HepG2 (cell line): ENCODE results near the gene SHANK3. TPM values are rescaled to one million over a fixed set of nuclear protein-coding genes. Genes with fewer than 3 reads are reported as not detected.

ENCODE experiments used
- ARNT2 ChIP-seq: sonication (generic); formaldehyde crosslinking; IDR thresholded peaks from 2 replicates; pipeline ENCODE4 v1.8.0; 2022; ENCODE audit warnings: mild to moderate bottlenecking, low read depth, missing genetic modification reagents, moderate library complexity
- ATF7-NPFF ChIP-seq: sonication (generic); formaldehyde crosslinking; IDR thresholded peaks from 2 replicates; pipeline ENCODE4 v1.8.1; 2023; ENCODE audit warnings: mild to moderate bottlenecking, low read depth, missing genetic modification reagents, moderate library complexity
- GATAD2A ChIP-seq: IDR thresholded peaks from 2 replicates; pipeline ENCODE4 v1.6.1; 2016
- MED8 ChIP-seq: sonication (generic); formaldehyde crosslinking; IDR thresholded peaks from 2 replicates; pipeline ENCODE4 v1.8.1; 2023; ENCODE audit warnings: mild to moderate bottlenecking, missing genetic modification reagents; ENCODE audit not compliant: insufficient replicate concordance
- NCOA2 ChIP-seq: sonication (generic); formaldehyde crosslinking; IDR thresholded peaks from 2 replicates; pipeline ENCODE4 v1.8.0; 2022; ENCODE audit warnings: inconsistent platforms
- NFE2L2 ChIP-seq: fragments of 150-350 bp; IDR thresholded peaks from 2 replicates; pipeline ENCODE4 v1.6.1; 2014; ENCODE audit warnings: low read length
- NR3C1 ChIP-seq: sonication (generic); formaldehyde crosslinking; IDR thresholded peaks from 2 replicates; pipeline ENCODE4 v1.4.0; 2020; ENCODE audit warnings: missing genetic modification reagents
- TOPORS ChIP-seq: sonication (generic); formaldehyde crosslinking; IDR thresholded peaks from 2 replicates; pipeline ENCODE4 v1.8.0; 2023; ENCODE audit warnings: mild to moderate bottlenecking, missing genetic modification reagents
- ZBTB21 ChIP-seq: sonication (generic); formaldehyde crosslinking; IDR thresholded peaks from 2 replicates; pipeline ENCODE4 v1.4.0; 2020; ENCODE audit warnings: missing genetic modification reagents
- ZBTB3 ChIP-seq: sonication (generic); formaldehyde crosslinking; IDR thresholded peaks from 2 replicates; pipeline ENCODE4 v1.4.0; 2020; ENCODE audit warnings: low read depth, mild to moderate bottlenecking, moderate library complexity, missing genetic modification reagents, borderline replicate concordance
- ZBTB7B ChIP-seq: sonication (generic); formaldehyde crosslinking; IDR thresholded peaks from 2 replicates; pipeline ENCODE4 v1.4.0; 2020; ENCODE audit warnings: missing genetic modification reagents
- ZNF350 ChIP-seq: sonication (generic); formaldehyde crosslinking; IDR thresholded peaks from 2 replicates; pipeline ENCODE4 v1.4.0; 2020; ENCODE audit warnings: mild to moderate bottlenecking, low read depth, missing genetic modification reagents, borderline replicate concordance
- ZNF441 ChIP-seq: sonication (generic); formaldehyde crosslinking; IDR thresholded peaks from 2 replicates; pipeline ENCODE4 v1.7.0; 2021; ENCODE audit warnings: missing genetic modification reagents, borderline replicate concordance
- ZNF605 ChIP-seq: sonication (generic); formaldehyde crosslinking; IDR thresholded peaks from 2 replicates; pipeline ENCODE4 v1.8.0; 2022; ENCODE audit warnings: mild to moderate bottlenecking, missing genetic modification reagents
- ZNF614 ChIP-seq: IDR thresholded peaks from 2 replicates; pipeline ENCODE4 v1.6.1; 2018; ENCODE audit warnings: missing biosample characterization, missing genetic modification reagents, inconsistent platforms, borderline replicate concordance
- ZNF782 ChIP-seq: sonication (generic); formaldehyde crosslinking; IDR thresholded peaks from 2 replicates; pipeline ENCODE4 v1.4.0; 2020; ENCODE audit warnings: missing genetic modification reagents, mild to moderate bottlenecking, borderline replicate concordance
- ZNF788 ChIP-seq: sonication (generic); formaldehyde crosslinking; IDR thresholded peaks from 2 replicates; pipeline ENCODE4 v1.5.0; 2020; ENCODE audit warnings: mild to moderate bottlenecking, missing genetic modification reagents, borderline replicate concordance
- ZSCAN9 ChIP-seq: IDR thresholded peaks from 2 replicates; pipeline ENCODE4 v1.6.1; 2016; ENCODE audit warnings: borderline replicate concordance
- polyA plus RNA-seq, 8 experiments: library from polyadenylated mRNA; depleted of rRNA in 3 of 8; stranded (reverse) in 7 of 8; unstranded in 1 of 8; fragments of >200 nt; fragmentation: Illumina TruSeq in 4 of 8; extraction: Trizol in 4 of 8; gene quantifications; 2 replicates each; pipeline versions ENCODE4 v1.2.1 to v1.2.3, GENCODE V29; 2011 to 2016; ENCODE audit warnings: low read depth in 4 of 8, missing spikeins in 1 of 8, mixed read lengths in 1 of 8; ENCODE audit not compliant: insufficient read depth in 1 of 8
- total RNA-seq, 5 experiments: library from RNA; depleted of rRNA; stranded (reverse); fragments of >200 nt; fragmentation: Illumina TruSeq; extraction: Trizol; gene quantifications; 2 replicates each; pipeline ENCODE4 v1.2.3, GENCODE V29; 2016; ENCODE audit warnings: low read depth in 1 of 5
- TF ChIP-seq, protein P1 (sequence below): sonication (generic); formaldehyde crosslinking; conservative IDR thresholded peaks from 2 replicates; pipeline ENCODE4 v1.8.0; 2022; ENCODE audit warnings: mild to moderate bottlenecking, moderate library complexity, missing genetic modification reagents
- TF ChIP-seq, protein P2 (sequence below): sonication (generic); formaldehyde crosslinking; IDR thresholded peaks from 2 replicates; pipeline ENCODE4 v1.8.0; 2022; ENCODE audit warnings: missing genetic modification reagents, mild to moderate bottlenecking, moderate library complexity, borderline replicate concordance
- TF ChIP-seq, protein P3 (sequence below): sonication (generic); formaldehyde crosslinking; IDR thresholded peaks from 2 replicates; pipeline ENCODE4 v1.8.1; 2023; ENCODE audit warnings: mild to moderate bottlenecking, missing genetic modification reagents

Gene SHANK3
- total and polyA plus RNA-seq, 2 of the 13 experiments (the other 11 are each of a cell fraction or from before 2014, with no cell fraction given): 2.9 to 4.6 TPM

DNA sequence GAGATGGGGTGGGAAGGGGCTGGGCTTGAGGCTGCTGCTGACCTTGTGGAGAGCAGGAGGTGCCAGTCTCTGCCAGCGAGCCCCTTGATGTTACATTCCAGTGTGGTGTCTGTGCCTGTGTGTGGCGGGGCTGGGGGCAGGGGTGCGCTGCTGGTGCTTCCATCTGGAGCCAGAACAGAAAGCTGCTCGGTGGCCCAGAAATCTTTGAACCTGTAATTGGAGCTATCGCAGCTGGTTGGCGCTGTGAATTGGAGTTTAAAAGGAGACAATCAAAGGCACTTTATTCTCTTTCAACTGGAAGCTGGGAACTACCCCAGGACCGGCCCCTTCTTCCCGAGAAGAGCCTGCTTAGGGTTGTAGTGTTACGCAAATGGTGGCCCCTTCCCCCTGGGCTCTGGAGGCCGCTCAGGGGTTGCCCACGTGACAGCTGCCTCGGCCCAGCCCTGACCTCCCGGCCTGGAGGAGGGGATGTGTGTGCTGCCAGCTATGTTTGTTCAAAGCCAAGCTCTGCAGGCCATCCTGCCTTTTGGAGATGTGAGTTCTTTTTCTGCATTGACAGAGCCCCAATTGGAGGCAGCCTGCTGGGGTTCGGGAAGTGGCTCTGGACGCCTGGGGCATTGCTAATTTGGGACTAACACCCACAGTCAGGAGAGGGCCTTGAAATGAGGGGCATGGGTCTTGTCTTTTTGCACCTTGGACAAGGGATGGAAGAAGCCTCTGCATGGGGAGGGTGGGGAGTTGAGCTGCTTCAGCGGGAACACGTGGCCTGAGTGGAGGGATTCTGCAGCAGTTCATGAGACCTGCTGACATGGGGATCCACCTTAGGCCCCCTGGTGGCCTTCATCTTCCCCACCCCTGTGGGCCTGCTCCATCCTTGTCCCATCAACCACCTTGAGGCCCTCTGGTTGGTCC is 30.7 kb upstream of the SHANK3 start (continued):
- TF ChIP-seq ZSCAN9 (CRISPR knock-in tag) (no peak), ATF7-NPFF (peak; percentile 10; the same call in 1 of the 2 replicates), ZNF350 (peak; percentile 84; the same call in 1 of the 2 replicates), ZNF788 (peak; percentile 91; the same call in 1 of the 2 replicates), ZNF614 (CRISPR knock-in tag) (peak; percentile 26; the same call in 1 of the 2 replicates), ARNT2 (CRISPR knock-in tag) (peak; percentile 65; the same call in 1 of the 2 replicates), NR3C1 (CRISPR knock-in tag) (no peak), ZNF605 (CRISPR knock-in tag) (0 out of 2 replicates have a peak, but pooled peaks have one; percentile 30), MED8 (CRISPR knock-in tag) (peak; percentile 84), NCOA2 (CRISPR knock-in tag) (peak; percentile 78), TOPORS (CRISPR knock-in tag) (peak; percentile 38; the same call in 1 of the 2 replicates), ZBTB7B (peak; percentile 68; the same call in 1 of the 2 replicates), NFE2L2 (no peak), GATAD2A (CRISPR knock-in tag) (peak; percentile 74), ZBTB3 (CRISPR knock-in tag) (no peak), ZBTB21 (CRISPR knock-in tag) (no peak), ZNF441 (CRISPR knock-in tag) (peak; percentile 26; the same call in 1 of the 2 replicates), ZNF782 (CRISPR knock-in tag) (0 out of 2 replicates have a peak, but pooled peaks have one; percentile 7)
- TF ChIP-seq, protein P1, sequence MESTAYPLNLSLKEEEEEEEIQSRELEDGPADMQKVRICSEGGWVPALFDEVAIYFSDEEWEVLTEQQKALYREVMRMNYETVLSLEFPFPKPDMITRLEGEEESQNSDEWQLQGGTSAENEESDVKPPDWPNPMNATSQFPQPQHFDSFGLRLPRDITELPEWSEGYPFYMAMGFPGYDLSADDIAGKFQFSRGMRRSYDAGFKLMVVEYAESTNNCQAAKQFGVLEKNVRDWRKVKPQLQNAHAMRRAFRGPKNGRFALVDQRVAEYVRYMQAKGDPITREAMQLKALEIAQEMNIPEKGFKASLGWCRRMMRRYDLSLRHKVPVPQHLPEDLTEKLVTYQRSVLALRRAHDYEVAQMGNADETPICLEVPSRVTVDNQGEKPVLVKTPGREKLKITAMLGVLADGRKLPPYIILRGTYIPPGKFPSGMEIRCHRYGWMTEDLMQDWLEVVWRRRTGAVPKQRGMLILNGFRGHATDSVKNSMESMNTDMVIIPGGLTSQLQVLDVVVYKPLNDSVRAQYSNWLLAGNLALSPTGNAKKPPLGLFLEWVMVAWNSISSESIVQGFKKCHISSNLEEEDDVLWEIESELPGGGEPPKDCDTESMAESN: peak; percentile 31; the same call in 1 of the 2 replicates
- TF ChIP-seq, protein P2, sequence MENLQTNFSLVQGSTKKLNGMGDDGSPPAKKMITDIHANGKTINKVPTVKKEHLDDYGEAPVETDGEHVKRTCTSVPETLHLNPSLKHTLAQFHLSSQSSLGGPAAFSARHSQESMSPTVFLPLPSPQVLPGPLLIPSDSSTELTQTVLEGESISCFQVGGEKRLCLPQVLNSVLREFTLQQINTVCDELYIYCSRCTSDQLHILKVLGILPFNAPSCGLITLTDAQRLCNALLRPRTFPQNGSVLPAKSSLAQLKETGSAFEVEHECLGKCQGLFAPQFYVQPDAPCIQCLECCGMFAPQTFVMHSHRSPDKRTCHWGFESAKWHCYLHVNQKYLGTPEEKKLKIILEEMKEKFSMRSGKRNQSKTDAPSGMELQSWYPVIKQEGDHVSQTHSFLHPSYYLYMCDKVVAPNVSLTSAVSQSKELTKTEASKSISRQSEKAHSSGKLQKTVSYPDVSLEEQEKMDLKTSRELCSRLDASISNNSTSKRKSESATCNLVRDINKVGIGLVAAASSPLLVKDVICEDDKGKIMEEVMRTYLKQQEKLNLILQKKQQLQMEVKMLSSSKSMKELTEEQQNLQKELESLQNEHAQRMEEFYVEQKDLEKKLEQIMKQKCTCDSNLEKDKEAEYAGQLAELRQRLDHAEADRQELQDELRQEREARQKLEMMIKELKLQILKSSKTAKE (CRISPR knock-in tag): 0 out of 2 replicates have a peak, but pooled peaks have one; percentile 47
- TF ChIP-seq, protein P3, sequence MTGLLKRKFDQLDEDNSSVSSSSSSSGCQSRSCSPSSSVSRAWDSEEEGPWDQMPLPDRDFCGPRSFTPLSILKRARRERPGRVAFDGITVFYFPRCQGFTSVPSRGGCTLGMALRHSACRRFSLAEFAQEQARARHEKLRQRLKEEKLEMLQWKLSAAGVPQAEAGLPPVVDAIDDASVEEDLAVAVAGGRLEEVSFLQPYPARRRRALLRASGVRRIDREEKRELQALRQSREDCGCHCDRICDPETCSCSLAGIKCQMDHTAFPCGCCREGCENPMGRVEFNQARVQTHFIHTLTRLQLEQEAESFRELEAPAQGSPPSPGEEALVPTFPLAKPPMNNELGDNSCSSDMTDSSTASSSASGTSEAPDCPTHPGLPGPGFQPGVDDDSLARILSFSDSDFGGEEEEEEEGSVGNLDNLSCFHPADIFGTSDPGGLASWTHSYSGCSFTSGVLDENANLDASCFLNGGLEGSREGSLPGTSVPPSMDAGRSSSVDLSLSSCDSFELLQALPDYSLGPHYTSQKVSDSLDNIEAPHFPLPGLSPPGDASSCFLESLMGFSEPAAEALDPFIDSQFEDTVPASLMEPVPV (CRISPR knock-in tag): 0 out of 2 replicates have a peak, but pooled peaks have one; percentile 61
